Tibial nerve (tissue), 4 donors: ENCODE data around the gene CCDC169.
"Not testable (repeated sequence)": the region's sequence is repeated elsewhere in the genome, so short reads cannot be mapped to it uniquely, and the experiment has no call there.

Source experiments
- EP300 ChIP-seq, 2 donors: sonication (generic); formaldehyde crosslinking; IDR thresholded peaks; one replicate each; pipeline ENCODE4 v1.6.1; 2017; ENCODE audit warnings: antibody characterized with exemption in 2 of 2, mild to moderate bottlenecking in 1 of 2
- POLR2A ChIP-seq, 2 donors: fragments of 450-650 bp; IDR thresholded peaks; one replicate each; pipeline ENCODE4 v1.6.1; 2017; ENCODE audit warnings: antibody characterized with exemption in 2 of 2, mild to moderate bottlenecking in 2 of 2, moderate library complexity in 2 of 2
- TF ChIP-seq, protein P1 (sequence below), 5 experiments: fragments of 200-600 bp in 3 of 5; fragments of 450-650 bp in 2 of 5; sonication (generic) in 3 of 5; IDR thresholded peaks; one replicate each; pipeline ENCODE4 v1.5.1; 2016 to 2019; ENCODE audit warnings: antibody characterized with exemption in 5 of 5, mild to moderate bottlenecking in 3 of 5, moderate library complexity in 2 of 5

- TF ChIP-seq POLR2A, EP300 (IDR thresholded peaks at IDR 0.05): not testable (repeated sequence)
- TF ChIP-seq, protein P1, sequence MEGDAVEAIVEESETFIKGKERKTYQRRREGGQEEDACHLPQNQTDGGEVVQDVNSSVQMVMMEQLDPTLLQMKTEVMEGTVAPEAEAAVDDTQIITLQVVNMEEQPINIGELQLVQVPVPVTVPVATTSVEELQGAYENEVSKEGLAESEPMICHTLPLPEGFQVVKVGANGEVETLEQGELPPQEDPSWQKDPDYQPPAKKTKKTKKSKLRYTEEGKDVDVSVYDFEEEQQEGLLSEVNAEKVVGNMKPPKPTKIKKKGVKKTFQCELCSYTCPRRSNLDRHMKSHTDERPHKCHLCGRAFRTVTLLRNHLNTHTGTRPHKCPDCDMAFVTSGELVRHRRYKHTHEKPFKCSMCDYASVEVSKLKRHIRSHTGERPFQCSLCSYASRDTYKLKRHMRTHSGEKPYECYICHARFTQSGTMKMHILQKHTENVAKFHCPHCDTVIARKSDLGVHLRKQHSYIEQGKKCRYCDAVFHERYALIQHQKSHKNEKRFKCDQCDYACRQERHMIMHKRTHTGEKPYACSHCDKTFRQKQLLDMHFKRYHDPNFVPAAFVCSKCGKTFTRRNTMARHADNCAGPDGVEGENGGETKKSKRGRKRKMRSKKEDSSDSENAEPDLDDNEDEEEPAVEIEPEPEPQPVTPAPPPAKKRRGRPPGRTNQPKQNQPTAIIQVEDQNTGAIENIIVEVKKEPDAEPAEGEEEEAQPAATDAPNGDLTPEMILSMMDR (IDR thresholded peaks at IDR 0.05): not testable (repeated sequence)
Measured at GRCh38 chr13:36332255-36332654, 34.6 kb upstream of the CCDC169 start.
